ENCODE data around the gene IGF1. TPM values are rescaled to one million over a fixed set of nuclear protein-coding genes. Genes with fewer than 3 reads are reported as not detected.

IGF1 gene
- total RNA-seq, 2 donors from 2014 or later, result not detected

- Mint-ChIP-seq H3K4me1 (no peaks in the 10 kb centered on the region), H3K9me3 (peaks cover 7% of the 10 kb centered on the region), H3K27me3 (ENCODE audit: insufficient read depth) (no peaks in the 10 kb centered on the region), H3K36me3 (ENCODE audit: low read depth) (no peaks in the 10 kb centered on the region), H3K27ac (no peak overlapping the region), H3K4me3 (no peak overlapping the region)
- no peaks in the 10 kb centered on the region for H3K36me3 ChIP-seq (ENCODE audit: control insufficient read depth, insufficient read depth, low read length)
- H3K9ac ChIP-seq (ENCODE audit: extremely low read depth, low read length, poor library complexity, severe bottlenecking), result no peak overlapping the region
- H3K9me3 ChIP-seq (ENCODE audit: control insufficient read depth, low read length), result no peaks in the 10 kb centered on the region
- no peak for DNase-seq
- no peaks in the 10 kb centered on the region for H3K27me3 ChIP-seq (ENCODE audit: control insufficient read depth, insufficient read depth, low read length, poor library complexity, severe bottlenecking)
- H3K4me3 ChIP-seq (ENCODE audit: low read length), result no peak overlapping the region
- WGBS, 2 experiments (ENCODE audit: insufficient coverage in 1 of 2, insufficient read length in 1 of 2), result 82 to 87% methylated on average over 2 of the region's 3 CpGs
- no peaks in the 10 kb centered on the region for H3K4me1 ChIP-seq (ENCODE audit: control insufficient read depth, insufficient read depth, low read length)
- no peak overlapping the region for H3K27ac ChIP-seq (ENCODE audit: low read depth, low read length)
- no peak for TF ChIP-seq CTCF (conservative IDR thresholded peaks at IDR 0.05)
These were observed 30.1 kb upstream of the IGF1 start for GRCh38 chr12:102510463-102510862.

DNA sequence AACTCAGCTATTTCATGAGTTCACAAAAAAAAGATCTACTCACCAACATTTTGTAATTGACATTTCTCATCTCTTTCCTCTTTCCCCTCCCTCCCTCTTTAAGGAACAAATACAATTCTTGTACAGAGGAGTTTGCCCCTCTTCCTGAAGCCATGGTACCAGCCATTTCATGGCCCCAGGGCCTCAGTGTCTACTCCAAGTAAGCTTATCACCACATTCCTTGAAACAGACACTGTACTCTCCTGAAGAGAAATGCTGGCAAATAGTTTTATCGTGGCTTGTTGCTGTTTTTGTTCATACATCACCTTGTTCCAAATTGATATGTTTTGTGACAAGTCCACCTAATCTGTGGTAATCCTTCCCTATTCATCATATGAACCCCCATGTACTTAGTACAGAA lies 29.7 kb upstream of the IGF1 start:
- Histone ChIP-seq H3K4me1 (ENCODE audit: control insufficient read depth, insufficient read depth, low read length) (no peaks in the 10 kb centered on the region), H3K27me3 (ENCODE audit: control insufficient read depth, insufficient read depth, low read length, poor library complexity, severe bottlenecking) (no peaks in the 10 kb centered on the region), H3K9ac (ENCODE audit: extremely low read depth, low read length, poor library complexity, severe bottlenecking) (no peak overlapping the region), H3K36me3 (ENCODE audit: control insufficient read depth, insufficient read depth, low read length) (no peaks in the 10 kb centered on the region), H3K27ac (ENCODE audit: low read depth, low read length) (no peak overlapping the region), H3K9me3 (ENCODE audit: control insufficient read depth, low read length) (no peaks in the 10 kb centered on the region), H3K4me3 (ENCODE audit: low read length) (no peak overlapping the region)
- 92 to 100% methylated on average over 1 of the region's 1 CpG for WGBS, 2 experiments (ENCODE audit: insufficient coverage in 1 of 2, insufficient read length in 1 of 2)
- no peak overlapping the region for H3K27ac Mint-ChIP-seq
- no peak for TF ChIP-seq CTCF (conservative IDR thresholded peaks at IDR 0.05)
- no peaks in the 10 kb centered on the region for H3K4me1 Mint-ChIP-seq
- H3K36me3 Mint-ChIP-seq (ENCODE audit: low read depth), result no peaks in the 10 kb centered on the region
- H3K9me3 Mint-ChIP-seq, result peaks cover 7% of the 10 kb centered on the region
- no peak overlapping the region for H3K4me3 Mint-ChIP-seq
- no peak for DNase-seq
- no peaks in the 10 kb centered on the region for H3K27me3 Mint-ChIP-seq (ENCODE audit: insufficient read depth)

DNA sequence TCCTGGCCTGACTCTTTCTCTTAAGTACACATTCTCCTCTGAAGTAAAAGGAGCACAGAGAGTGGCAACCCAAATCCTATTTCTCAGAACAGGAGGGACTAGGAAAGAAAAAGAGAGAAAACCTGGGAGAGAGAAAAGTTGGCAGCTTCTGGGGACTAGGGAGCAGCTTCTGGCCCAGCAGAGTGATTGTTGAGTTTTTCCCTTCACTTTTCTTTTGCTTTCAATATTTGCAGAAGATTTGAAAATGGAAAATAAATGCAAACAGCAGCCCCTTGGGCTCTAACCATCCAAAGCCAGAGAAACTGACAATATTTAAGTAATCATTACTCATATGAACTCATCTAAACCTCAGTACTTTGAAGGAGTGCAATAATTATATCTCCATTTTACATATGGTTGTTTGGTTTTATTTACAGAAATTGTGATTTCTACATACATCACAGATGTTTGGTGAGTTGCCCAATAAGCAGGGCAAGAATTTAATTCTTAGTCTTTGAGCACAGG lies 28.8 kb upstream of the IGF1 start:
- no peaks in the 10 kb centered on the region for H3K36me3 ChIP-seq (ENCODE audit: control insufficient read depth, insufficient read depth, low read length)

More for the DNA sequence above, 28.8 kb upstream of the IGF1 start:
- Mint-ChIP-seq H3K4me3 (no peak overlapping the region), H3K36me3 (ENCODE audit: low read depth) (no peaks in the 10 kb centered on the region), H3K4me1 (no peaks in the 10 kb centered on the region), H3K27ac (no peak overlapping the region), H3K9me3 (peaks cover 7% of the 10 kb centered on the region), H3K27me3 (ENCODE audit: insufficient read depth) (no peaks in the 10 kb centered on the region)
- no peaks in the 10 kb centered on the region for H3K9me3 ChIP-seq (ENCODE audit: control insufficient read depth, low read length)
- no peaks in the 10 kb centered on the region for H3K4me1 ChIP-seq (ENCODE audit: control insufficient read depth, insufficient read depth, low read length)
- H3K27me3 ChIP-seq (ENCODE audit: control insufficient read depth, insufficient read depth, low read length, poor library complexity, severe bottlenecking), result no peaks in the 10 kb centered on the region
- H3K27ac ChIP-seq (ENCODE audit: low read depth, low read length), result no peak overlapping the region
- H3K4me3 ChIP-seq (ENCODE audit: low read length), result no peak overlapping the region
- no peak for TF ChIP-seq CTCF (conservative IDR thresholded peaks at IDR 0.05)
- H3K9ac ChIP-seq (ENCODE audit: extremely low read depth, low read length, poor library complexity, severe bottlenecking), result no peak overlapping the region
- DNase-seq, result no peak

All from endodermal cell (in vitro differentiated cells).